Peyer's patch (tissue), 4 donors: ENCODE data around the gene PARD3B. TPM values are rescaled to one million over a fixed set of nuclear protein-coding genes. Genes with fewer than 3 reads are reported as not detected.

Experiments
- DNase-seq, 3 donors: peaks; one replicate each; pipeline ENCODE4 v3.0.0-alpha.2; 2017 to 2019
- H3K27ac ChIP-seq, 4 donors: fragments of 200-600 bp; sonication (generic); one replicate each; pipeline ENCODE4 v1.5.1; 2016 to 2019
- H3K27me3 ChIP-seq, 2 donors: fragments of 200-600 bp; sonication (generic); one replicate each; pipeline ENCODE4 v1.5.1; 2019
- H3K36me3 ChIP-seq, 3 donors: fragments of 200-600 bp; sonication (generic); one replicate each; pipeline ENCODE4 v1.5.1; 2016 to 2019
- H3K4me1 ChIP-seq, 4 donors: fragments of 200-600 bp; sonication (generic); one replicate each; pipeline ENCODE4 v1.5.1; 2016 to 2019
- H3K4me3 ChIP-seq, 4 donors: fragments of 200-600 bp; sonication (generic); 1 replicate in 3 of 4; 2 replicates in 1 of 4; pipeline ENCODE4 v1.5.1; 2016 to 2019; ENCODE audit warnings: mild to moderate bottlenecking in 1 of 4
- H3K9me3 ChIP-seq, 4 donors: fragments of 200-600 bp; sonication (generic); one replicate each; pipeline ENCODE4 v1.5.1; 2016 to 2019; ENCODE audit warnings: mild to moderate bottlenecking in 1 of 4
- POLR2A ChIP-seq, 2 donors: fragments of 450-650 bp; IDR thresholded peaks; one replicate each; pipeline ENCODE4 v1.5.1; 2017; ENCODE audit warnings: antibody characterized with exemption in 2 of 2, mild to moderate bottlenecking in 2 of 2, moderate library complexity in 2 of 2
- total RNA-seq, 4 donors: library from RNA; depleted of rRNA; stranded (reverse); fragments of >200 nt; gene quantifications; one replicate each; pipeline ENCODE4 v1.1.0, GENCODE V29; 2016
- TF ChIP-seq, protein P1 (sequence below), 6 experiments: fragments of 450-650 bp in 4 of 6; fragments of 200-600 bp in 2 of 6; sonication (generic) in 1 of 6; IDR thresholded peaks; one replicate each; pipeline ENCODE4 v1.5.1; 2017 to 2019; ENCODE audit warnings: antibody characterized with exemption in 6 of 6, mild to moderate bottlenecking in 3 of 6, moderate library complexity in 1 of 6

Gene PARD3B
- total RNA-seq, 4 donors from 2014 or later, result 19.6 to 52.0 (median 40.6) TPM

DNA sequence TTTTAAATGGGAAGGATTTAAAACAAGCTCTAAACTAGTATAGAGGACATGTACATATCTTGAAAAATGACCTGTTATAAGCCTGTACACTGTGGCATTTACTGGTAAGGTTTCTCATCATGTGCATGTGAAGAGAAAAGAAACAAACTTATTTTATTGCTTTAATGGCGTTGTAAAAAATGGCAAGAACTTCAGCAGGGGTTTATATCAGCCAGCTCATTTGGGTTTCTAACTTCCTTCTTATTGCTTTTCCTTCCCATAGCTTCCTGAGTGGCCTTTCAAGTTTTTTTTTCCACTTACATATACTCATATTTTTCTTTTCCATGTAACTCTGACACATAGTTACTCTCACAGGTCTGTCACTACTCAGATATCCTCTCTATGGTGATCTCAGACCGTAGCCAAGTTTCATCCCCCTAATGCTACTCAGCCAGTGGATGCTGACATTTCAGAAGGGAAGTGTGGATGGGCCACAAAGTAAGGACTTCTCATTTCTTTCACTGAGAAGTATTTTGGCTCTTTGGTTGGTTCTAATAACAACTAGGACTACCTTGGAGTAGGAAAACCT, 198.2 kb downstream of the PARD3B start:
- no peak overlapping the region for H3K27ac ChIP-seq
- H3K36me3 ChIP-seq, result no peaks in the 10 kb centered on the region
- DNase-seq, result no peak

DNA sequence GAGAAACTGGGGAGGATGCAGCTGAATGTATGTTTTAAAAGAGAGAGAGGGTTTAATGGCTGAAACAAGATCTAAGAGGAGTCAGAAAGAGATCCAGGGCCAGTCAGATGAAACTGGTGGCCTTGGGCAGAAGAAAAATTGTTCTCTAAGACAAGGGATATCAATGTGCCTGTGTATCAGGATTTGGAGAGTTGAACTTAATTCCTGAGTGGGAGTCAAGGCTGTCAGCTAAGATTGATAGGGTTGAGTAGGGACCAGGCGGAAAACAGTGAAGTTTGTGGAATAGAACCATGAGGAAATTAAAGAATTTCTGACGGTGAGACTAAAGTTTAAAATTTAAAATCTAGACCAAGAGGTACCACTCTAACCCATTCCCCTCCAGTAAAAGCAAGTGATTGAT, 199.2 kb downstream of the PARD3B start:
- H3K4me1 ChIP-seq, result peaks cover 0 to 5% (median 0%) of the 10 kb centered on the region in 4 donors
- H3K27me3 ChIP-seq, result no peaks in the 10 kb centered on the region
- H3K4me3 ChIP-seq, result no peak overlapping the region
- no peak for DNase-seq
- H3K36me3 ChIP-seq, result no peaks in the 10 kb centered on the region
- no peaks in the 10 kb centered on the region for H3K9me3 ChIP-seq
- no peak for TF ChIP-seq POLR2A (IDR thresholded peaks at IDR 0.05)
- TF ChIP-seq, protein P1, sequence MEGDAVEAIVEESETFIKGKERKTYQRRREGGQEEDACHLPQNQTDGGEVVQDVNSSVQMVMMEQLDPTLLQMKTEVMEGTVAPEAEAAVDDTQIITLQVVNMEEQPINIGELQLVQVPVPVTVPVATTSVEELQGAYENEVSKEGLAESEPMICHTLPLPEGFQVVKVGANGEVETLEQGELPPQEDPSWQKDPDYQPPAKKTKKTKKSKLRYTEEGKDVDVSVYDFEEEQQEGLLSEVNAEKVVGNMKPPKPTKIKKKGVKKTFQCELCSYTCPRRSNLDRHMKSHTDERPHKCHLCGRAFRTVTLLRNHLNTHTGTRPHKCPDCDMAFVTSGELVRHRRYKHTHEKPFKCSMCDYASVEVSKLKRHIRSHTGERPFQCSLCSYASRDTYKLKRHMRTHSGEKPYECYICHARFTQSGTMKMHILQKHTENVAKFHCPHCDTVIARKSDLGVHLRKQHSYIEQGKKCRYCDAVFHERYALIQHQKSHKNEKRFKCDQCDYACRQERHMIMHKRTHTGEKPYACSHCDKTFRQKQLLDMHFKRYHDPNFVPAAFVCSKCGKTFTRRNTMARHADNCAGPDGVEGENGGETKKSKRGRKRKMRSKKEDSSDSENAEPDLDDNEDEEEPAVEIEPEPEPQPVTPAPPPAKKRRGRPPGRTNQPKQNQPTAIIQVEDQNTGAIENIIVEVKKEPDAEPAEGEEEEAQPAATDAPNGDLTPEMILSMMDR (IDR thresholded peaks at IDR 0.05), result no peak
- no peak overlapping the region for H3K27ac ChIP-seq

More for the DNA sequence above, 198.2 kb downstream of the PARD3B start:
- H3K4me3 ChIP-seq, result no peak overlapping the region
- H3K27me3 ChIP-seq, result no peaks in the 10 kb centered on the region
- H3K9me3 ChIP-seq, result no peaks in the 10 kb centered on the region
- peaks cover 0 to 5% (median 0%) of the 10 kb centered on the region in 4 donors for H3K4me1 ChIP-seq
- TF ChIP-seq POLR2A (IDR thresholded peaks at IDR 0.05), result no peak
- TF ChIP-seq, protein P1 (IDR thresholded peaks at IDR 0.05), result no peak

DNA sequence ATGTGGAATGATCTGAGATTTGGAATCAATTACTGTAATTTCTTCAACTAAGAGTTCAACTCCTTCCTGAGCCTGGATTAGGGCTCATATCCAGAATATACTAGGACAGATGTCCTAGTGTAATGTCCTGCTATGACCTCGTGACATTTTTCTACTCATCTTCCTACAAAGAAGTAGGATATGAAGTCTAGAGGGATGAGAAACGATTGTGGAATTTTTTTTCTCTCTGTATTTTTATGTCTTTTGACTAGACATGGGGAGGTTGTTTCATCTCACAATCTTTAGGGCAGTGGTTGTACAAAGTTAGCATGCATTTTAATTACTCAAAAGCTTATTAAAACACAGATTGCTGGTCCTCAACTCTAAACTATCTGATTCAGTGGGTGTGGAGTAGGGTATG, 203.0 kb downstream of the PARD3B start:
- no peak for DNase-seq

DNA sequence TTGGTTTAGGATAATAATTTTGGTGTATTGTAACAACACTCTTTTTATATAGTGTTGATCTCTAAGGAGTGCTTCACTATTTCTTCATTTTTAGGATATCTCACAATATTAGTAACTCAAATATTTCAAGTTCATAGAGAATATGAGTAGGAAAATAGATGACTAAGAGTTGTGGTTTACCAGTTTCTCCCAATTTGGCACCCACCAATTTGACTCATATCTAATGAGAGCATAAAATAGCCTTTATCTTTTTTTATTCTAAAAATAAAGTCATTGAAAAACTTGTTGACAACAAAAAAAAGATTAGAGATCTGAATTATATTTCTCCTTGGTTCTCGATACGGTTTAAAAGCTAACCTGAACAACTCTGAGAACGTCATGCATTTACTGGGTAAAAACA, 204.0 kb downstream of the PARD3B start:
- no peak for DNase-seq
- TF ChIP-seq POLR2A (IDR thresholded peaks at IDR 0.05), result no peak
- TF ChIP-seq, protein P1 (IDR thresholded peaks at IDR 0.05), result no peak
- Histone ChIP-seq H3K4me3 (no peak overlapping the region), H3K4me1 (no peaks in the 10 kb centered on the region), H3K27ac (no peak overlapping the region), H3K36me3 (no peaks in the 10 kb centered on the region), H3K9me3 (no peaks in the 10 kb centered on the region), H3K27me3 (no peaks in the 10 kb centered on the region)

More for the DNA sequence above, 203.0 kb downstream of the PARD3B start:
- Histone ChIP-seq H3K27me3 (no peaks in the 10 kb centered on the region), H3K4me3 (no peak overlapping the region), H3K36me3 (no peaks in the 10 kb centered on the region), H3K4me1 (peaks cover 0 to 2% (median 0%) of the 10 kb centered on the region in 4 donors), H3K9me3 (no peaks in the 10 kb centered on the region), H3K27ac (no peak overlapping the region)
- TF ChIP-seq POLR2A (IDR thresholded peaks at IDR 0.05), result no peak
- TF ChIP-seq, protein P1 (IDR thresholded peaks at IDR 0.05), result no peak

DNA sequence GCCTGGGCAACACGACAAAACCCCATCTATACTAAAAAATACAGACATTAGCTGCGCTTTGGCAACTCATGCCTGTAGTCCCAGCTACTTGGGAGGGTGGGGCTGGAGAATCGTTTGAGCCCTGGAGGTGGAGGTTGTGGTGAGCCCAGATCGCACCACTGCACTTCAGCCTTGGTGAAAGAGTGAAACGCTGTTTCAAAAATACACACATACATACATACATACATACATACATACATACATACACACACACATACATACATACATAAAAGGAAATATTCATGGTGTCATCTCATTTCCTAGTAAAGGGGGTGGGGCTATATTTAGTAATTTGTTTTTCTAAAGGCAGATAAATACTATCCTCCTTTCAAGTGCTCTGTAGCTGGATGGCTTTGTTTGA, 205.1 kb downstream of the PARD3B start:
- Histone ChIP-seq H3K9me3 (no peaks in the 10 kb centered on the region), H3K27me3 (no peaks in the 10 kb centered on the region), H3K4me1 (no peaks in the 10 kb centered on the region), H3K36me3 (no peaks in the 10 kb centered on the region), H3K4me3 (no peak overlapping the region), H3K27ac (no peak overlapping the region)
- DNase-seq, result no peak
- TF ChIP-seq, protein P1 (IDR thresholded peaks at IDR 0.05), result no peak
- TF ChIP-seq POLR2A (IDR thresholded peaks at IDR 0.05), result no peak

DNA sequence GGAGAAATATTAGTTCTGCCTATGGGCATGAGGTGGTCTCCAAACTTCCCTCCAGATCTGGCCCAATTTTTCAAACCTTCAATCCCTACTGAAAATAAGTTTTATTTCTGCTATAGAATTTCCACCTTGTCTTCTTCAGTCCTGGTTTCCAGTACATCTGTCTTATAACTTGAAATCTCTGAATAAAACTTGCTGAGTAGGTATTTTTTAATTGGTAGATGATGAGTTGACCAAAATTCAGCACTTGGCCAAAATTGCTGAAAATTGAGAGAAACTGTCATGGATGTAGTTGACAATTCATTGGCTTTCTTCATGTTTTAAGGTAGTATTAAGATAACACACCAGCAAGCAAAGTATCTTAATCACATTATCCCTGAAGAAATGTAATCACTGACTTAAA, 206.2 kb downstream of the PARD3B start:
- no peak overlapping the region for H3K4me3 ChIP-seq
- H3K4me1 ChIP-seq, result no peaks in the 10 kb centered on the region
- H3K36me3 ChIP-seq, result no peaks in the 10 kb centered on the region
- no peak for DNase-seq
- no peaks in the 10 kb centered on the region for H3K9me3 ChIP-seq
- TF ChIP-seq, protein P1 (IDR thresholded peaks at IDR 0.05), result no peak
- no peak for TF ChIP-seq POLR2A (IDR thresholded peaks at IDR 0.05)
- no peaks in the 10 kb centered on the region for H3K27me3 ChIP-seq
- no peak overlapping the region for H3K27ac ChIP-seq
